Measurements from ENCODE around the gene CD200R1. TPM values are rescaled to one million over a fixed set of nuclear protein-coding genes. Genes with fewer than 3 reads are reported as not detected.

The CD200R1 gene
- total and polyA plus RNA-seq, 2 of the 8 experiments (the other 6 are each of a cell fraction or from before 2014, with no cell fraction given), result 0.02 TPM; not detected in 1

GRCh38 chr3:112967828-112968227 is 7.1 kb downstream of the CD200R1 start:
- H2AK5ac ChIP-seq (ENCODE audit: low read depth, low read length), result no peak overlapping the region
- H3K9me3 ChIP-seq (ENCODE audit: insufficient read depth in 2 of 2, low read depth in 1 of 2, low read length in 1 of 2), result peaks cover 10 to 13% of the 10 kb centered on the region in 2 experiments
- no peak overlapping the region for H3K4me3 ChIP-seq (ENCODE audit: extremely low read depth in 1 of 4, insufficient read depth in 2 of 4, low read depth in 3 of 4, low read length in 4 of 4)
- WGBS, 2 experiments (ENCODE audit: extremely low coverage in 1 of 2, insufficient coverage in 1 of 2, insufficient read length in 1 of 2, insufficient replicate concordance in 2 of 2, low coverage in 1 of 2, low lambda C conversion rate in 2 of 2, missing lambda C conversion rate in 1 of 2), result 79% methylated on average over 1 of the region's 1 CpG; no CpG with 5 or more reads in 1 of the 2 experiments
- DNase-seq (ENCODE audit: low read depth in 1 of 2, low spot score in 2 of 2) (no peak), FAIRE-seq (no peak)
- no peak overlapping the region for H3K56ac ChIP-seq (replicated peaks; ENCODE audit: insufficient read length, low read depth, low read length)
- no peak overlapping the region for H2BK5ac ChIP-seq (ENCODE audit: low read depth, low read length)
- H3K4me2 ChIP-seq (ENCODE audit: insufficient read depth in 1 of 2, low read depth in 2 of 2, low read length in 2 of 2), result no peak overlapping the region
- no peak overlapping the region for H2BK12ac ChIP-seq (ENCODE audit: low read depth, low read length)
- H3K36me3 ChIP-seq (ENCODE audit: control insufficient read depth in 2 of 4, insufficient read depth in 4 of 4, low read length in 3 of 4), result no peaks in the 10 kb centered on the region; a peak in 1 of 8 replicates
- H4K20me1 ChIP-seq (replicated peaks in 1 of 2; ENCODE audit: control insufficient read depth in 1 of 2, insufficient read depth in 2 of 2, low read length in 2 of 2), result no peaks in the 10 kb centered on the region
- no peak overlapping the region for H4K8ac ChIP-seq (ENCODE audit: extremely low read depth, insufficient read depth, low read length)
- H3K4me1 ChIP-seq (replicated peaks in 1 of 4; ENCODE audit: control insufficient read depth in 3 of 4, insufficient read depth in 4 of 4, low read length in 3 of 4), result no peaks in the 10 kb centered on the region
- no peak overlapping the region for H3K23ac ChIP-seq (ENCODE audit: insufficient read length)
- no peak overlapping the region for H2BK15ac ChIP-seq (ENCODE audit: low read length)
- H3K18ac ChIP-seq (ENCODE audit: extremely low read depth, low read length), result no peak overlapping the region
- H2BK20ac ChIP-seq (ENCODE audit: low read length), result no peak overlapping the region
- no peak overlapping the region for H2AFZ ChIP-seq (ENCODE audit: low read length)
- no peak for TF ChIP-seq RBBP5 (IDR thresholded peaks at IDR 0.05; ENCODE audit: borderline replicate concordance, low read depth, low read length)
- no peak for TF ChIP-seq PHF8 (conservative IDR thresholded peaks at IDR 0.05; ENCODE audit: low read depth, low read length)
- TF ChIP-seq CHD2 (IDR thresholded peaks at IDR 0.05; ENCODE audit: low read length), result no peak
- TF ChIP-seq SP4 (IDR thresholded peaks at IDR 0.05; ENCODE audit: low read length), result no peak
- no peak for TF ChIP-seq CBX5 (IDR thresholded peaks at IDR 0.05; ENCODE audit: low read depth, low read length)
- no peak for TF ChIP-seq CREB1 (IDR thresholded peaks at IDR 0.05)
- no peaks in the 10 kb centered on the region for H3K27me3 ChIP-seq (replicated peaks in 1 of 4; ENCODE audit: control insufficient read depth in 3 of 4, extremely low read depth in 1 of 4, insufficient read depth in 3 of 4, low read length in 3 of 4)
- H3K14ac ChIP-seq (ENCODE audit: insufficient read length), result no peak overlapping the region
- no peak overlapping the region for H3K27ac ChIP-seq (ENCODE audit: low read depth, low read length)
- H3K23me2 ChIP-seq (ENCODE audit: low read depth, low read length), result no peaks in the 10 kb centered on the region
- H3K4ac ChIP-seq (replicated peaks; ENCODE audit: insufficient read length, low read depth, low read length), result no peak overlapping the region
- H3K79me1 ChIP-seq (ENCODE audit: low read depth, low read length), result no peaks in the 10 kb centered on the region
- no peak overlapping the region for H4K91ac ChIP-seq (replicated peaks; ENCODE audit: insufficient read length, low read length)
- no peaks in the 10 kb centered on the region for H3K79me2 ChIP-seq (ENCODE audit: control insufficient read depth in 1 of 2, insufficient read depth in 2 of 2, low read length in 2 of 2)
- no peak overlapping the region for H2BK120ac ChIP-seq (replicated peaks; ENCODE audit: low read depth, low read length)
- no peak overlapping the region for H3K9ac ChIP-seq (replicated peaks in 1 of 4; ENCODE audit: extremely low read depth in 1 of 4, low read depth in 3 of 4, low read length in 3 of 4)
- CTCF ChIA-PET (ENCODE audit: partially characterized antibody), result interaction anchor here (1.8 to 2.7 kb wide), 2 partner anchors 12 to 13 kb away, joined by 4 to 16 read pairs; no protein-coding TSS in a partner anchor
- POLR2A ChIA-PET (ENCODE audit: partially characterized antibody), result no interaction called here
- no peak overlapping the region for H4K5ac ChIP-seq (ENCODE audit: insufficient read length, low read depth, low read length)
